Testis (tissue), 3 donors: Measurements from ENCODE around the gene SLC25A25. TPM values are rescaled to one million over a fixed set of nuclear protein-coding genes. Genes with fewer than 3 reads are reported as not detected.
A peak's percentile ranks its signal among the peaks of the same experiment; 100 is the strongest.

ENCODE experiments used
- DNase-seq: peaks from one replicate; pipeline ENCODE4 v3.0.0-alpha.2; 2019
- H3K27ac ChIP-seq, 2 donors: fragments of 200-600 bp; sonication (generic); one replicate each; pipeline ENCODE4 v1.5.1; 2019
- H3K27me3 ChIP-seq: fragments of 200-600 bp; sonication (generic); one replicate; pipeline ENCODE4 v1.5.1; 2019
- H3K36me3 ChIP-seq: fragments of 200-600 bp; sonication (generic); one replicate; pipeline ENCODE4 v1.5.1; 2017; ENCODE audit warnings: low read depth; ENCODE audit errors: missing control alignments
- H3K4me1 ChIP-seq: fragments of 200-600 bp; sonication (generic); one replicate; pipeline ENCODE4 v1.5.1; 2019
- H3K4me3 ChIP-seq, 2 donors: fragments of 200-600 bp; sonication (generic); one replicate each; pipeline ENCODE4 v1.5.1; 2017 to 2019
- H3K9me3 ChIP-seq: fragments of 200-600 bp; sonication (generic); one replicate; pipeline ENCODE4 v1.5.1; 2017
- CTCF ChIP-seq, 3 experiments: fragments of 450-650 bp in 2 of 3; fragments of 200-600 bp in 1 of 3; sonication (generic) in 1 of 3; IDR thresholded peaks; one replicate each; pipeline ENCODE4 v1.5.1; 2016 to 2019; ENCODE audit warnings: antibody characterized with exemption in 3 of 3, mild to moderate bottlenecking in 2 of 3, moderate library complexity in 1 of 3
- POLR2A ChIP-seq: fragments of 450-650 bp; IDR thresholded peaks from one replicate; pipeline ENCODE4 v1.6.1; 2017; ENCODE audit warnings: antibody characterized with exemption, mild to moderate bottlenecking, moderate library complexity
- WGBS, 2 donors: methylation state at CpG; one replicate each; pipeline ENCODE4 v1.1.5; 2018; 5-methylcytosine and 5-hydroxymethylcytosine counted together
- intact Hi-C: fragments of 100-400 bp; cut with DNase I; formaldehyde crosslinking; loops from one replicate; pipeline ENCODE4 v1.15.1; 2023; ENCODE audit warnings: low total_unique reads
- polyA plus RNA-seq: library from polyadenylated mRNA; stranded (reverse); fragments of 350-450 nt; fragmentation: Illumina TruSeq; extraction: RNeasy Lipid Tissue Mini Kit (QIAGEN cat#74804); gene quantifications from one replicate; pipeline ENCODE4 v1.2.3, GENCODE V29; 2014; ENCODE audit warnings: low read depth, low replicate concordance; ENCODE audit not compliant: insufficient read depth
- total RNA-seq, 2 donors: library from RNA; depleted of rRNA; stranded (reverse); fragments of >200 nt; gene quantifications; one replicate each; pipeline ENCODE4 v1.2.3, GENCODE V29; 2016

The SLC25A25 gene
- total and polyA plus RNA-seq, 3 donors from 2014 or later, result 15.0 to 21.1 (median 19.1) TPM

GRCh38 chr9:128059365-128059983, 8.6 kb upstream of the SLC25A25 start:
- 74 to 77% methylated on average over 6 of the region's 6 CpGs for WGBS, 2 donors
- no peaks in the 10 kb centered on the region for H3K27me3 ChIP-seq
- H3K9me3 ChIP-seq, result no peaks in the 10 kb centered on the region
- no peak overlapping the region for H3K27ac ChIP-seq
- no peaks in the 10 kb centered on the region for H3K36me3 ChIP-seq
- peaks cover 31% of the 10 kb centered on the region for H3K4me1 ChIP-seq
- TF ChIP-seq CTCF (IDR thresholded peaks at IDR 0.05) (no peak), POLR2A (no peak)
- no peak overlapping the region for H3K4me3 ChIP-seq
- intact Hi-C loops, result no loop called here
- no peak for DNase-seq

DNA sequence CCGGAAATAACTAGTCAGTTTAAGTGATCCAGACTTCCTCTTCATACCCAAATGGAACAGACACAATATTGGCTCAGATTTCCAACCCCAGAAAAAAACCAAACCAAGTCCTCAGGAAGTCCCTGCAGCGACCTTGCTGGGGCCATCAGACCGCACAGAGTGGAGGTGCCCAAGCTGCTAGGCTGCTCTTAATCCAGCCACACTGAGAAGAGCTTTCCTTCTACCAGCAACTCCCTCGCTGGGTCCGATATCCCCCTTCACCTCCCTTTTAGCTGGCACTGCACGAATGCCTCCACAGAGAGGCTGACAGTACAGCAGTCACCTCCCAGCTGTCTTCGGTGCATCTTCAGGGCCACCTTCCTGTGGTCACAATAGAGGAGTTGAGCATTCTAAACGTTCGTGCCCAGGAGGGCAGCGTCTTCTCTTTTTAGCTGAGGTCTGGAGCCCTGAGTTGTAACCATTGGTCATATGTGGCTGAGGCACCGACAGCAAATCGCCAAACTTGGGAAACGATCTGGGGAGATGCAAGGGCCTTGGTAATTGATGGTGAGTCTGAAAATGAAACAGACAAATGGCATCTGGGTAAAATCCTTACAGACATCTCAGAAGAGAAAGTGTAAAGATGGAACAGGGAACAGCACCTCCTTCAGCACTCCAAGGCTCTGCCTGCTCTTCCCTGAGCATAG, 6.6 kb upstream of the SLC25A25 start:
- Histone ChIP-seq H3K27ac (peak overlapping the region in 1 of 2 donors; percentile 50), H3K4me3 (no peak overlapping the region), H3K9me3 (no peaks in the 10 kb centered on the region), H3K27me3 (no peaks in the 10 kb centered on the region), H3K36me3 (no peaks in the 10 kb centered on the region), H3K4me1 (peaks cover 26% of the 10 kb centered on the region)
- whole genome bisulfite sequencing, 2 donors, result 67 to 81% methylated on average over 13 of the region's 13 CpGs
- TF ChIP-seq POLR2A, result no peak
- TF ChIP-seq CTCF (IDR thresholded peaks at IDR 0.05), result no peak
- intact Hi-C loops, result no loop called here
- DNase-seq, result no peak

DNA sequence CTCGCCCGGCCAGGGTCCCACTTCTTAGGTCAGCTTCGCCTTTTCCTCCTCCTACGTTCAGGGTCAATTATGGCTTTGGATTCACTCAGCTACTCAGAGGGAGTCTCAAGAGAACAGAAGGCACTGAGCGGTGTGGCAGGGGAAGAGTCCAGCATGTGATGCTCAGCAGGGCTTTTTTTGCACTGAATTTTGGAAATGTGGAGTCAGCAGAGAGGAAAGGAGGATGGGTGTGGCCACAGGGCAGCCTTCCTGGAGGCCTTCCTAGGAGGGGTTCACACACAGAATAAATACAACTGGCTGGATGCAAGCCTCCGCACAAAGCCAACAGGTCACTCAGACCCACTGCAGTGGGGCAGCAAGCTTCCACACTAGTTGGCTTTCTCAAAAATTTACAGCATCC, 5.8 kb upstream of the SLC25A25 start:
- Histone ChIP-seq H3K9me3 (no peaks in the 10 kb centered on the region), H3K27ac (peak overlapping the region in 1 of 2 donors; percentile 50), H3K4me1 (peaks cover 23% of the 10 kb centered on the region), H3K4me3 (no peak overlapping the region), H3K36me3 (no peaks in the 10 kb centered on the region), H3K27me3 (no peaks in the 10 kb centered on the region)
- no peak for DNase-seq
- WGBS, 2 donors, result 62 to 63% methylated on average over 6 of the region's 6 CpGs
- TF ChIP-seq CTCF (IDR thresholded peaks at IDR 0.05) (no peak), POLR2A (no peak)
- intact Hi-C loops, result no loop called here

GRCh38 chr9:128062846-128063831, 4.9 kb upstream of the SLC25A25 start:
- TF ChIP-seq CTCF (IDR thresholded peaks at IDR 0.05), result no peak
- TF ChIP-seq POLR2A, result no peak
- no peak for DNase-seq
- Histone ChIP-seq H3K4me1 (peaks cover 21% of the 10 kb centered on the region), H3K4me3 (no peak overlapping the region), H3K27me3 (no peaks in the 10 kb centered on the region), H3K27ac (no peak overlapping the region), H3K36me3 (no peaks in the 10 kb centered on the region), H3K9me3 (no peaks in the 10 kb centered on the region)
- intact Hi-C loops, result no loop called here
- WGBS, 2 donors, result 79 to 93% methylated on average over 9 to 28 of the region's 28 CpGs
